ENCODE measurements around the gene IL16. TPM values are rescaled to one million over a fixed set of nuclear protein-coding genes. Genes with fewer than 3 reads are reported as not detected.
A peak's percentile ranks its signal among the peaks of the same experiment; 100 is the strongest.

The IL16 gene
- polyA plus RNA-seq, 1 experiment = 0.01 TPM

DNA sequence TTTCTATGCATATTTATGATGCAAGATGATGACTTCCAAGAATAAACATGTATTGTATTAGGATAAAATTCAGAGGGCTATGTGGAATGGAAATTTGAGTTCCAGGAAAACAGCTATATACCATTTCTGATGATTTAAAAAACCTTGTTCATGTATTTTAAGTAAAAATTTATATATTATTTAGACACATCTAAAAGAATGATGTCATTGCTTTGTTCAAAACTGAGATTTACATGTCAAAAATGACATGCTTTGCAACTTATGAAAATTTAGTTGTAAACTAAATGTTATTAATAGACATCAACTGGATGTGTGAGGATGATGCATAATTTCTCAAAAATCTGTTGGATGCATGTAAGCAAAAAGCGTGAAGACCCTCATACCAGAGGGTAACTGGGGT is 125.0 kb downstream of the IL16 start:
- TF ChIP-seq, protein P1, sequence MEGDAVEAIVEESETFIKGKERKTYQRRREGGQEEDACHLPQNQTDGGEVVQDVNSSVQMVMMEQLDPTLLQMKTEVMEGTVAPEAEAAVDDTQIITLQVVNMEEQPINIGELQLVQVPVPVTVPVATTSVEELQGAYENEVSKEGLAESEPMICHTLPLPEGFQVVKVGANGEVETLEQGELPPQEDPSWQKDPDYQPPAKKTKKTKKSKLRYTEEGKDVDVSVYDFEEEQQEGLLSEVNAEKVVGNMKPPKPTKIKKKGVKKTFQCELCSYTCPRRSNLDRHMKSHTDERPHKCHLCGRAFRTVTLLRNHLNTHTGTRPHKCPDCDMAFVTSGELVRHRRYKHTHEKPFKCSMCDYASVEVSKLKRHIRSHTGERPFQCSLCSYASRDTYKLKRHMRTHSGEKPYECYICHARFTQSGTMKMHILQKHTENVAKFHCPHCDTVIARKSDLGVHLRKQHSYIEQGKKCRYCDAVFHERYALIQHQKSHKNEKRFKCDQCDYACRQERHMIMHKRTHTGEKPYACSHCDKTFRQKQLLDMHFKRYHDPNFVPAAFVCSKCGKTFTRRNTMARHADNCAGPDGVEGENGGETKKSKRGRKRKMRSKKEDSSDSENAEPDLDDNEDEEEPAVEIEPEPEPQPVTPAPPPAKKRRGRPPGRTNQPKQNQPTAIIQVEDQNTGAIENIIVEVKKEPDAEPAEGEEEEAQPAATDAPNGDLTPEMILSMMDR (IDR thresholded peaks at IDR 0.05; ENCODE audit: insufficient read depth, low read depth, low read length) = no peak
- Histone ChIP-seq H3K27me3 (ENCODE audit: control insufficient read depth, insufficient read depth, low read length) (no peaks in the 10 kb centered on the region), H3K4me3 (ENCODE audit: low read depth, low read length) (no peak overlapping the region), H3K36me3 (ENCODE audit: control insufficient read depth, insufficient read depth, low read length) (peaks cover 7% of the 10 kb centered on the region)
- DNase-seq (ENCODE audit: low read depth) = no peak
- CTCF ChIA-PET = interaction anchor here (0.6 kb wide), 1 partner anchor 80 kb away, joined by 3 read pairs; no protein-coding TSS in a partner anchor
- POLR2A ChIA-PET = no interaction called here

DNA sequence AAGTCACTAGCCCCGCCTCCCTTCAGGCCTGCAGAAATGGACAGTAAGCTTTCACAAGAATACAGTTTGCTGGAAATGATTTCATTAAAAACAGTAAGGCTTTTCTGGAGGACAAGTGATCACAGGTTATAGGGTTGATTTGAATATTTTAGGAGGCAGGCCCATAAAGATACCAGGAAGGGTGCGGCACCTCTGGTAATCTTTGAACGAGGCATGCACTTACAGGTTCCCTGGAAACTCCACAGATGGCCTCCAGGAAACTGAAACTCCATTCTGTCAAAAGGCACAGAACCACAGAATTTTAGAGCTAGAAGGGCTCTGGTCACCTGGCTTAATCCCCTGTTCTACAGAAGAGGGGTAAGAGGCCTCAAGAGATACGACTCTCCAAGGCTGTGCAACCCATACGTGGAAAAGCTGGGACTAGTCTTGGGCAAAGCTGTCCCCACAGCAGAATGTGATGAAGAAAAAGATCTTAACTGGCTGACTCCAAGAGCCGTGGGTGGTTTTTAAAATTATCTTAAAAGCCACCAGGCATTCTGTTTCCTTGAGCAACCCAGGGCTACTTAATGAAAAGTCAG is 126.1 kb downstream of the IL16 start:
- ChIA-PET POLR2A (no interaction called here), CTCF (no interaction called here)
- DNase-seq (ENCODE audit: low read depth) = no peak
- peaks cover 7% of the 10 kb centered on the region for H3K36me3 ChIP-seq (ENCODE audit: control insufficient read depth, insufficient read depth, low read length)
- H3K4me3 ChIP-seq (ENCODE audit: low read depth, low read length) = no peak overlapping the region
- H3K27me3 ChIP-seq (ENCODE audit: control insufficient read depth, insufficient read depth, low read length) = no peaks in the 10 kb centered on the region
- TF ChIP-seq, protein P1 (IDR thresholded peaks at IDR 0.05; ENCODE audit: insufficient read depth, low read depth, low read length) = no peak

DNA sequence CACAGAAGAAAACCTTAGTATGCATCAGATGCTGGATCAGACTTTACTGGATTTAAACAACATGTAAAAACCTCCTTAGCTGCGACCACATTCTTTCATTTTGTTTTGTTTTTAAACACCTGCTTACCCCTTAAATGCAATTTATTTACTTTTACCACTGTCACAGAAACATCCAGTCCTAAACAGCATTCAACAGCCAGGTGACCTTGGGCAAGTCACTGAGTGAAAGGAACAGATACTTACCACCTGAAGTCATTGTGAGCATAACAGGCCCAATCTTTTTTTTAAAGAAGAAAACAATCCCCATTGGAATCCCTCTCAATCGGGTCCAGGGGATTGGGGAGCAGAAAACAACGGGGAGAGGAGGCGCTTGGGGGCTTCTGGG is 126.9 kb downstream of the IL16 start:
- ChIA-PET CTCF (interaction anchor here (0.8 to 1.0 kb wide), 3 partner anchors 27 to 168 kb away, joined by 3 read pairs; no protein-coding TSS in a partner anchor), POLR2A (interaction anchor here (0.9 kb wide), 1 partner anchor 10 kb away, joined by 4 read pairs; no protein-coding TSS in a partner anchor)
- no peak for DNase-seq (ENCODE audit: low read depth)

DNA sequence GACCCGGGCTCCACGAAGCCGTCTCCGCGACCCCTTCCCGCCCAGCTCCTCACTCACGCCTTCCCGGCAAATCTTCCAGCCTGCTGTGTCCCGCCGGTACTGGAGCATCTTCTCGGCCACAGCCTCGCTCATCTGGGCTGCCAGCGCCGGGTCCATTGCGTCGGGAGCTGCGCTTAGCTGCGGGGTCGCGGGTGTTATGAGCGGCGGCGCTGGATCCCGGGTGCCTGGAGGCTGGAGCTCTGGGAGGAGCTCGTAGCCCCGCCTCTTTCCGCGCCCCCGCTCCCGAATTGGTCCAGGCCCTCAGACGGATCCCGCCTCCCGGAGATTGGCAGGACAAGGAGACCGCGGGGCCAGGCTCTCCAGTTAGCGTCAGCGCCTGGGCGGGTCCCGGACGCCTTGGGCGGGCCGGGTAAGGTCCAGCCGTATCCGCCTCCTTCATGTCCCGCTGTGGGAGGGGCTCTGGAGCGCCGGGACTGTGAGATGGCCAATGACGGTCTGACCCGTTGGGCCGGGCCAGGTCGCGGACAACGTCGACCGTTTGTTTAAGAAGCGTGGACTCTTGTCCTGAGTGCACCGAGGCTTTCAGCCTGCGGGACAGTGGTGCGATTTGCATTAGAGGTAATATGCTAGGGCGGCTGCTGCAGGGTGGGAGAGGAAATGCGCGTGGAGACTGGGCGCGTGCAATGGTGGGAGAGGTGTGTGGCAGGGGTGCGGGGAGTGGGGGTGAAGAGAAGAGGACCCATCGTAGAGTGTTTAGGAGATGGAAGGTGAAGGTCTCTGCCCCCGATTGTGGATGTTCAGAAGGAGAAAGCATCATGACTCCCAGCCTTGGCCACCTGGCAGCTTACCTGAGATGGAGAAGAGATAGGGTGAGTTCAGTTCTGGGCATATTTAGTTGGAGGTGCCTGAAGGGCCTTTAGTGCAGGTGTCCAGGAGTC is 127.5 kb downstream of the IL16 start, which contains the start of gene STARD5:
TSS of gene STARD5 (minus strand) at position 198 of the 938 bp plus-strand sequence. CDS start at position 156, 42 bp downstream.
- POLR2A ChIA-PET = interaction anchor here (0.9 kb wide), 1 partner anchor 11 kb away, joined by 4 read pairs; no protein-coding TSS in a partner anchor

More for the DNA sequence above, 126.9 kb downstream of the IL16 start:
- H3K36me3 ChIP-seq (ENCODE audit: control insufficient read depth, insufficient read depth, low read length) = peaks cover 4% of the 10 kb centered on the region; the same call in 1 of the 2 replicates
- peak overlapping the region; percentile 83 for H3K4me3 ChIP-seq (ENCODE audit: low read depth, low read length)
- no peaks in the 10 kb centered on the region for H3K27me3 ChIP-seq (ENCODE audit: control insufficient read depth, insufficient read depth, low read length)
- TF ChIP-seq, protein P1 (IDR thresholded peaks at IDR 0.05; ENCODE audit: insufficient read depth, low read depth, low read length) = no peak

More for the DNA sequence above, 127.5 kb downstream of the IL16 start, which contains the start of gene STARD5:
- CTCF ChIA-PET = interaction anchor here (0.8 to 1.0 kb wide), 3 partner anchors 27 to 168 kb away, joined by 3 read pairs; no protein-coding TSS in a partner anchor
- peak within 1 kb of the TSS; percentile 83 for H3K4me3 ChIP-seq (ENCODE audit: low read depth, low read length)
- H3K36me3 ChIP-seq (ENCODE audit: control insufficient read depth, insufficient read depth, low read length) = peaks cover 4% of the 10 kb centered on the region; the same call in 1 of the 2 replicates
- peak; percentile 83 for DNase-seq (ENCODE audit: low read depth)
- TF ChIP-seq, protein P1 (IDR thresholded peaks at IDR 0.05; ENCODE audit: insufficient read depth, low read depth, low read length) = no peak
- H3K27me3 ChIP-seq (ENCODE audit: control insufficient read depth, insufficient read depth, low read length) = no peaks in the 10 kb centered on the region
